H9 (cell line): Measurements from ENCODE around the gene TMEM114. TPM values are rescaled to one million over a fixed set of nuclear protein-coding genes. Genes with fewer than 3 reads are reported as not detected.

Experiments used
- DNase-seq: peaks from one replicate; pipeline ENCODE4 v3.0.0-alpha.2; 2017
- H2AFZ ChIP-seq: one replicate; pipeline ENCODE4 v1.6.1; 2013; ENCODE audit warnings: mild to moderate bottlenecking, low read length, control low read depth, moderate library complexity
- H2AK5ac ChIP-seq: 2 replicates; pipeline ENCODE4 v1.6.1; 2013; ENCODE audit warnings: low read length, control low read depth, mixed read lengths; ENCODE audit not compliant: insufficient read length
- H2BK120ac ChIP-seq: one replicate; pipeline ENCODE4 v1.6.1; 2013; ENCODE audit warnings: low read depth, mild to moderate bottlenecking, low read length, control low read depth, inconsistent platforms; ENCODE audit not compliant: poor library complexity, severe bottlenecking
- H2BK12ac ChIP-seq: 2 replicates; pipeline ENCODE4 v1.6.1; 2013; ENCODE audit warnings: low read length, control low read depth, mixed read lengths, low read depth; ENCODE audit not compliant: insufficient read length
- H2BK15ac ChIP-seq: 2 replicates; pipeline ENCODE4 v1.6.1; 2013; ENCODE audit warnings: low read depth, low read length, control low read depth
- H2BK20ac ChIP-seq: one replicate; pipeline ENCODE4 v1.6.1; 2013; ENCODE audit warnings: low read depth, mild to moderate bottlenecking, low read length, control low read depth, inconsistent platforms; ENCODE audit not compliant: poor library complexity, severe bottlenecking
- H2BK5ac ChIP-seq: 2 replicates; pipeline ENCODE4 v1.6.1; 2013; ENCODE audit warnings: low read length, control low read depth, mixed read lengths; ENCODE audit not compliant: insufficient read length
- H3K14ac ChIP-seq: 2 replicates; pipeline ENCODE4 v1.6.1; 2013; ENCODE audit warnings: low read length, control low read depth; ENCODE audit not compliant: insufficient read depth
- H3K18ac ChIP-seq: 2 replicates; pipeline ENCODE4 v1.6.1; 2013; ENCODE audit warnings: low read depth, mild to moderate bottlenecking, mixed read lengths, low read length, control low read depth; ENCODE audit not compliant: insufficient read length
- H3K23ac ChIP-seq: 2 replicates; pipeline ENCODE4 v1.6.1; 2013; ENCODE audit warnings: low read length, control low read depth, mixed read lengths, low read depth; ENCODE audit not compliant: insufficient read length
- H3K23me2 ChIP-seq: 2 replicates; pipeline ENCODE4 v1.6.1; 2013; ENCODE audit warnings: low read depth, mild to moderate bottlenecking, mixed read lengths, low read length, control low read depth; ENCODE audit not compliant: insufficient read length, poor library complexity, severe bottlenecking
- H3K27ac ChIP-seq: 2 replicates; pipeline ENCODE4 v1.5.1; 2013; ENCODE audit warnings: low read length, control low read depth, mixed read lengths, low read depth; ENCODE audit not compliant: insufficient read length
- H3K27me3 ChIP-seq: 2 replicates; pipeline ENCODE4 v1.6.1; 2013; ENCODE audit warnings: low read length, control low read depth, inconsistent platforms; ENCODE audit not compliant: insufficient read depth
- H3K4ac ChIP-seq: 2 replicates; pipeline ENCODE4 v1.6.1; 2013; ENCODE audit warnings: low read depth, mild to moderate bottlenecking, control low read depth, inconsistent platforms, low read length, moderate library complexity
- H3K4me1 ChIP-seq: 2 replicates; pipeline ENCODE4 v1.6.1; 2013; ENCODE audit warnings: low read length, control low read depth, inconsistent platforms; ENCODE audit not compliant: insufficient read depth
- H3K4me2 ChIP-seq: 2 replicates; pipeline ENCODE4 v1.6.1; 2013; ENCODE audit warnings: low read length, control low read depth, mixed read lengths; ENCODE audit not compliant: insufficient read length, insufficient read depth
- H3K56ac ChIP-seq: 2 replicates; pipeline ENCODE4 v1.6.1; 2013; ENCODE audit warnings: low read depth, mild to moderate bottlenecking, mixed read lengths, low read length, control low read depth; ENCODE audit not compliant: insufficient read length
- H3K79me1 ChIP-seq: 2 replicates; pipeline ENCODE4 v1.6.1; 2013; ENCODE audit warnings: low read depth, mild to moderate bottlenecking, moderate library complexity, low read length, control low read depth, inconsistent platforms; ENCODE audit not compliant: insufficient read depth, poor library complexity, severe bottlenecking
- H3K79me2 ChIP-seq: 2 replicates; pipeline ENCODE4 v1.6.1; 2013; ENCODE audit warnings: low read length, control low read depth, inconsistent platforms; ENCODE audit not compliant: insufficient read depth
- H3K9ac ChIP-seq: 2 replicates; pipeline ENCODE4 v1.6.1; 2013; ENCODE audit warnings: low read length, control low read depth, mixed read lengths; ENCODE audit not compliant: insufficient read length; ENCODE audit errors: extremely low read depth
- H3K9me3 ChIP-seq: one replicate; pipeline ENCODE4 v1.6.1; 2013; ENCODE audit warnings: low read depth, low read length, inconsistent platforms; ENCODE audit not compliant: control insufficient read depth
- H3T11ph ChIP-seq: one replicate; pipeline ENCODE4 v1.6.1; 2013; ENCODE audit warnings: mild to moderate bottlenecking, low read length, control low read depth, inconsistent platforms
- H4K20me1 ChIP-seq: one replicate; pipeline ENCODE4 v1.6.1; 2013; ENCODE audit not compliant: control insufficient read depth, insufficient read length, insufficient read depth
- H4K5ac ChIP-seq: 2 replicates; pipeline ENCODE4 v1.6.1; 2013; ENCODE audit warnings: low read depth, mild to moderate bottlenecking, mixed read lengths, low read length, control low read depth; ENCODE audit not compliant: insufficient read length
- H4K8ac ChIP-seq: replicated peaks from 2 replicates; pipeline ENCODE4 v1.6.1; 2013; ENCODE audit warnings: low read length, control low read depth, mixed read lengths, low read depth; ENCODE audit not compliant: insufficient read length
- H4K91ac ChIP-seq: 2 replicates; pipeline ENCODE4 v1.6.1; 2013; ENCODE audit warnings: low read depth, mild to moderate bottlenecking, moderate library complexity, mixed read lengths, low read length, control low read depth; ENCODE audit not compliant: insufficient read length
- H3K27ac Mint-ChIP-seq, 3 experiments: 2 replicates in 2 of 3; 3 replicates in 1 of 3; pipeline ENCODE4 v1.8.0; 2020 to 2021; ENCODE audit warnings: mixed read lengths in 3 of 3, mild to moderate bottlenecking in 1 of 3, moderate library complexity in 1 of 3
- H3K27me3 Mint-ChIP-seq: 2 replicates; pipeline ENCODE4 v1.8.0; 2021; ENCODE audit warnings: low read depth, mild to moderate bottlenecking, moderate library complexity, mixed read lengths
- H3K36me3 Mint-ChIP-seq, 3 experiments: 2 replicates in 2 of 3; 3 replicates in 1 of 3; pipeline ENCODE4 v1.8.0; 2020 to 2021; ENCODE audit warnings: low read depth in 3 of 3, mixed read lengths in 3 of 3; ENCODE audit not compliant: insufficient read depth in 1 of 3
- H3K4me1 Mint-ChIP-seq, 2 experiments: 2 replicates each; pipeline ENCODE4 v1.8.0; 2020; ENCODE audit warnings: mixed read lengths in 2 of 2
- H3K4me3 Mint-ChIP-seq, 2 experiments: 2 replicates in 1 of 2; 3 replicates in 1 of 2; pipeline ENCODE4 v1.8.0; 2020 to 2021; ENCODE audit warnings: mild to moderate bottlenecking in 2 of 2, mixed read lengths in 2 of 2, moderate library complexity in 1 of 2
- H3K9me3 Mint-ChIP-seq, 2 experiments: 2 replicates in 1 of 2; 3 replicates in 1 of 2; pipeline ENCODE4 v1.8.0; 2020; ENCODE audit warnings: mild to moderate bottlenecking in 2 of 2, mixed read lengths in 2 of 2, moderate library complexity in 1 of 2
- WGBS: extraction: QIAGEN DNeasy Blood & Tissue Kit; methylation state at CpG from one replicate; pipeline ENCODE4 v1.1.7; 2013; ENCODE audit warnings: missing lambda C conversion rate, low lambda C conversion rate, mixed read lengths; ENCODE audit not compliant: insufficient read length; ENCODE audit errors: extremely low coverage; 5-methylcytosine and 5-hydroxymethylcytosine counted together
- total RNA-seq: library from RNA; stranded (reverse); gene quantifications from 2 replicates; pipeline ENCODE4 v1.2.1, GENCODE V29; 2021
- TF ChIP-seq, protein P1 (sequence below): fragments of 200-600 bp; sonication (generic); conservative IDR thresholded peaks from 3 replicates; pipeline ENCODE4 v1.8.0; 2021; ENCODE audit warnings: antibody characterized with exemption, mild to moderate bottlenecking

The TMEM114 gene
- total RNA-seq, 1 experiment from 2014 or later = 0.33 TPM

DNA sequence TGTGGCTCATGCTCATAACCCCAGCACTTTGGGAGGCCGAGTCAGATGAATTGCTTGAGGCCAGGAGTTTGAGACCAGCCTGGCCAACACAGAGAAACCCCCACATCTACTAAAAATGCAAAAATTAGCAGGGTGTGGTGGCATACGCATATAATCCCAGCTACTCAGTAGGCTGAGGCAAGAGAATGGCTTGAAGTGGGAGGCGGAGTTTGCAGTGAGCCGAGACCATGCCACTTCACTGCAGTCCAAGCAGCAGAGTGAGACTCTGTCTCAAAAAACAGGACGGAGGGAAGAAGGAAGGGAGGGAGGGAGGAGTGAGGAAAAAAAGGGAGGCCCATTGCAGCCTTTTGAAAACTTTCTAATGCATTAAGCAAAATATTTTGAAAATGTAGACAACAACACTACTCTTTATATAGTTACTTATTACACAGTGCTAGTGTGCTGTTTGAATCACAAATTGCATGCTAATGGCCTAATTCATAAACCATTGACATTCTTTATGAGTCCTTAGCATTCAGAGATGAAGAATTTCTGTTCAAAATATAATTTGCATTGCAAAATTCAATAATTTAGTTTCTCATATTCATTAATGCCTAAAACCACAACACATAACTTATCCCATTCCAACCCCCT, 59.4 kb downstream of the TMEM114 start:
- no peaks in the 10 kb centered on the region for H3K9me3 Mint-ChIP-seq

More for the DNA sequence above, 59.4 kb downstream of the TMEM114 start:
- H2BK20ac ChIP-seq = no peak overlapping the region
- H3K9me3 ChIP-seq = no peaks in the 10 kb centered on the region
- H3K27ac Mint-ChIP-seq = peak overlapping the region in 1 of 3 experiments; percentile 80; a peak in 1 of 7 replicates
- peaks cover 33% of the 10 kb centered on the region for H3K27me3 Mint-ChIP-seq
- no peaks in the 10 kb centered on the region for H3K4me1 ChIP-seq
- H3K4me3 Mint-ChIP-seq = no peak overlapping the region
- no CpG with 5 or more reads among the region's 5 CpGs for WGBS
- H2AK5ac ChIP-seq = no peak overlapping the region
- no peak overlapping the region for H3K14ac ChIP-seq
- no peaks in the 10 kb centered on the region for H3K27me3 ChIP-seq
- TF ChIP-seq, protein P1, sequence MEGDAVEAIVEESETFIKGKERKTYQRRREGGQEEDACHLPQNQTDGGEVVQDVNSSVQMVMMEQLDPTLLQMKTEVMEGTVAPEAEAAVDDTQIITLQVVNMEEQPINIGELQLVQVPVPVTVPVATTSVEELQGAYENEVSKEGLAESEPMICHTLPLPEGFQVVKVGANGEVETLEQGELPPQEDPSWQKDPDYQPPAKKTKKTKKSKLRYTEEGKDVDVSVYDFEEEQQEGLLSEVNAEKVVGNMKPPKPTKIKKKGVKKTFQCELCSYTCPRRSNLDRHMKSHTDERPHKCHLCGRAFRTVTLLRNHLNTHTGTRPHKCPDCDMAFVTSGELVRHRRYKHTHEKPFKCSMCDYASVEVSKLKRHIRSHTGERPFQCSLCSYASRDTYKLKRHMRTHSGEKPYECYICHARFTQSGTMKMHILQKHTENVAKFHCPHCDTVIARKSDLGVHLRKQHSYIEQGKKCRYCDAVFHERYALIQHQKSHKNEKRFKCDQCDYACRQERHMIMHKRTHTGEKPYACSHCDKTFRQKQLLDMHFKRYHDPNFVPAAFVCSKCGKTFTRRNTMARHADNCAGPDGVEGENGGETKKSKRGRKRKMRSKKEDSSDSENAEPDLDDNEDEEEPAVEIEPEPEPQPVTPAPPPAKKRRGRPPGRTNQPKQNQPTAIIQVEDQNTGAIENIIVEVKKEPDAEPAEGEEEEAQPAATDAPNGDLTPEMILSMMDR = no peak
- no peaks in the 10 kb centered on the region for H3K23me2 ChIP-seq
- H3K27ac ChIP-seq = no peak overlapping the region
- no peaks in the 10 kb centered on the region for H3K36me3 Mint-ChIP-seq
- no peaks in the 10 kb centered on the region for H3K79me2 ChIP-seq
- H2AFZ ChIP-seq = no peak overlapping the region
- no peak overlapping the region for H3K56ac ChIP-seq
- H4K5ac ChIP-seq = no peak overlapping the region
- no peak overlapping the region for H3K4me2 ChIP-seq
- DNase-seq = no peak
- H3K4ac ChIP-seq = no peak overlapping the region
- H4K91ac ChIP-seq = no peak overlapping the region
- no peak overlapping the region for H3T11ph ChIP-seq
- H2BK5ac ChIP-seq = no peak overlapping the region
- no peak overlapping the region for H2BK120ac ChIP-seq
- H4K8ac ChIP-seq = no peak overlapping the region
- H2BK15ac ChIP-seq = no peak overlapping the region
- no peak overlapping the region for H3K18ac ChIP-seq
- no peak overlapping the region for H3K23ac ChIP-seq
- no peak overlapping the region for H2BK12ac ChIP-seq
- H3K9ac ChIP-seq = no peak overlapping the region
- no peaks in the 10 kb centered on the region for H4K20me1 ChIP-seq
- no peaks in the 10 kb centered on the region for H3K79me1 ChIP-seq
- peaks cover 10 to 18% of the 10 kb centered on the region in 2 experiments for H3K4me1 Mint-ChIP-seq
